CD4-positive, alpha-beta T cell treated with Interleukin-1 beta for 1 hour (primary cell): ENCODE data around the gene MAST4.

Source experiments
- DNase-seq, 2 donors: peaks; one replicate each; pipeline ENCODE4 v3.0.0-alpha.2; 2020 to 2022

MAST4 gene

DNA sequence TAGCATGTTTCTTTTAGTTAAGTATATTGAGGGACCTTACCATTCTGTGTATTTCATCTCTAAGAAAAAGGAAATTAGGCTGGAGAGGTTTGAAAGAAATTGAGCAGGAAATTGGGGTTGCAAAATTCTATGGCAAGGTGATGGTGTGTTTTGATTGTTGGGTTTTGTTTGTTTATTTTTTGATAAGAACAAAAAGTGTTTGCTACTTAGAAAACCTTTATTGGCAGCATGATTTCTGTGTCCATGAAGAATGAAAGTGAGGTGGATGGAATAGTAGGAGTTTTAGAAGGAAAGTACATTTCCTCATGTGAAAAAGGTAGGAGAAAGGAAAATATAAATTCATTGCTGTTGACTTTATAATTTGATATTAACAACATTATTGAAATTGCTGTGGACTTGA, 433.3 kb downstream of the MAST4 start:
- no peak for DNase-seq

DNA sequence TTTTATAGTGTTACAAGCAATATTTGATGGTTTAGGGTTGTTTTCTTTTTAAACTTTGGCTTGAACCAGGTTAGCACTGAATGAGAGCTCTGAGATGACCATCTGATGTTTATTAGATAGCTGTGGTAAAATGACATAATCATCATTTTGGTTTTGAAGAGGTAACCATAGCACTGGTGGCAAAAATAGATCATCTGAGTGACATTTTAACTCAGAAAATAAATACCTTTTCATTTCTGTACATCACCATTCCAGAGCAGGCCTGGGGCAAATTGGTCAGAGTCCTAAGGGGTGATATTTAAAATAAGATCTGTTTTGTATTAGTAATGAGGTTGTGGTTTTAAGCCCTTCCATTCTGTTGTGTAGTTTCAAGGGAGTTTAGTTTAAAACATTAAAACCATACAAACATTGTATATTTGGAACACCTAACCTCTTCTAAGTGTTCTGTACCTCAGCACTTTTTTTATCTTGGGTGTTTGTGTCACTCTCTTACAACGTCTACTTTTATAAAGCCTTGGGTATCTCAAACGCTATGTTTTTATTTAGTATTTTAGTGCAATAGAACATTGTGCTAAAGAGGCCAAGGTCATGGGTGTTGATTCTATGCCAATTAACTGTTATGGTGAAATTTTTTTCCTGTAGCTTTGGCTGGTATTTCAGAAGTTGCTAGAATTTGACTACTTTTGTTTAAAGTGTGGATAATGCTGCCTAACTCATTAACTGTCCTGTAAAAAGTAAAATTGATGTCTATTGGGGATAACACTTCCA, 434.3 kb downstream of the MAST4 start:
- no peak for DNase-seq

DNA sequence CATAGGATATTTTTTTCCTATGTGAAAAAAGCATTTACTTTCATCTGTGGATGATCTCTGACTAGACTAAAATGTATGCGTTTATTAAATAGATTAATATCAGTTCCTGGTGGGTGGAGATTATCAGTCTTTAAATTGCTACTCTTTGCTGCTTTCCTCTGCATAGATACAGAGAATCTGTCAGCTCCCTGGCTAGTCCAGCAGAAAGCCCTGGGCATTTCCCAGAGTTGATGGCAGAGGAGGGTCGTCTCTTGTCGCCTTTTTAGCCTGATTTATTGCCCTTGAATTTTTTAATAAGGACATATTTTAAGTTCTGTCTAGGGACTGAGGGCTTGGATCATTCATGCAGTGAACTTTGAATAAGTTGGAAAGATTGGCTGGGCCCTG, 434.9 kb downstream of the MAST4 start:
- no peak for DNase-seq

DNA sequence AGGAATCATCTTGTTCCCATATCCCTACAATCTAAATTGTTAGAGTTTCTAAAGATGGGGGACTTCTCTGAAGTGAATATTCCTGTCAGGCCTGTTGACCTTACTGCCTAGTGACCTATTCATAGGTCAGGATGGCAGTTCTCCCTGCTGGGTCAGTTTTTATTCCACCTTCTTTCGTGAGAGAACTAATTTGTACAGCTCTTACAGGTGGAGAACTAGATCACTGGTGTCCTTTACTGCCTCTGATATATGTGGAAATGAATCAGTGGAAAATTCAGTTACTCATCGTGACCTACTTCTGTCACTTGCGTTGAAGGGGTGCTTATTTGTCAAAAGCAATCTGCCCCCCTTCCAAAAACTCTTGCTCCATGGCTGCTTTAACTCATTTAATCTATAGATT, 435.5 kb downstream of the MAST4 start:
- DNase-seq: no peak

DNA sequence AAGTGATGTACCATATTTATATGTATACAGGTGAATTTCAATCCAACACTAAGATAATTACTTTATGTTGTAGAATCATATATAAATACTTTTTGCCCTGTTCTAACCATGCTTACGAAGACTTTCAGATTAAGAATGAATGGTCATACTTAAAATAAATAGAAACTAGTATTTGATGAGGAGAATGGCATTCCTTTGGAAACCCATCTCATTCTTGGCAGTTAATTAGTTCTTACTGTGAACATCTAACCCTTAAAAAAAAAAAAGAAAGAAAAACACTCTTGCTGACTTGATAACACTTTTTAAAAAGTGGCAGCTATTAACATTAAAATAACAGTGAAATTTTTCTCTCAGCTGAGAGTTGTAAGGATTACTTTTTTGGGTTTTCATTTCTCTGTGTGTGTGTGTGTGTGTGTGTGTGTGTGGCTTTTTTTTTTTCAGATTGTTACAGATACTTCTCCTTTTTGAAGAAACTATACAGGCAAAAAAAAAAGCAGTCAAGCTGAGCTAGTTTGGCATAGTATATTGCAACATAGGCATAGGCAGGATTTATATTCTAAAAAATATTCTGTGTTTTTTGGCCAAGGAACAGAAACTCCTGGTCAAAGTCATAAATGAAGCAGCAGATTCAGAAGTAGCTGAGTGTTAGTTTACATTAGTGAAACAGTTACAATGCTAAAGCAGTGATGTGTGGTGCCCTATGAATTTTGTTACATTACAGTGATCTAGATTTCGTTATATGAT, 436.9 kb downstream of the MAST4 start:
- no peak for DNase-seq

DNA sequence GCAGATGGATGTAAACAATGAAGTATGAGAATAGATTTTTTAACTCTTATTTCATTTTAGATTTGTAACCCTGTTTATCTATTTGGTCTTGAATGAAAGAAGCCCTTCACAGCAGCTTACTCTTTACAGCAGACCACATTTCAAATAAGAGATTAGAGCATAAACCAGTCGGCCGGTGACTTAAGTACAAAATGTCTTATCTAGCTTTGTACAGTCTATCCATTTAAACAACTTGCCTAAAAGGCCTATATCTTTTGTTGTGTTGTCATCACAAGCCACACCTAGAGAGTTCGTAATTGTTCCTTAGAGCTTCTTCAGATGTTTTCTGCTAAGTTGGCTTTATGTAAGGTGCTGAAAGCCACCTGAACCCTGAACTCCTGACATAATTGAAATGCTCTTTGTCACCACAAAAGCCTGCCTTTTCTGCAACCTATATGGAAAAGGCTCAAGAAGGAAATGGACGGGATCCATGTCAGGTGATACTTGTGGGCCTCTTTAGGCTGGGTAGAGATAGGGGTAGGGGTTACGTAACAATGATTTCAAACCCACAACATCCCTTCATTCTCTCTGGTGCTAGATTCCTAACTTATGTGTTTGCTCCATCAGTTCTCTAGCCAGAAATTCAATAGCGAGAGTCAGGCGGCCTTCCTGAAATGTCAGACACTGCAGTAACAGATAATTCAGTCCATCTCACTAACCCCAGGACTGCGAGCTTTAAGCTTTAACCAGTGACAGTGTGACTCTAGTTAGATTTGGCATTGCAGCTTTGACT, 437.9 kb downstream of the MAST4 start:
- no peak for DNase-seq

DNA sequence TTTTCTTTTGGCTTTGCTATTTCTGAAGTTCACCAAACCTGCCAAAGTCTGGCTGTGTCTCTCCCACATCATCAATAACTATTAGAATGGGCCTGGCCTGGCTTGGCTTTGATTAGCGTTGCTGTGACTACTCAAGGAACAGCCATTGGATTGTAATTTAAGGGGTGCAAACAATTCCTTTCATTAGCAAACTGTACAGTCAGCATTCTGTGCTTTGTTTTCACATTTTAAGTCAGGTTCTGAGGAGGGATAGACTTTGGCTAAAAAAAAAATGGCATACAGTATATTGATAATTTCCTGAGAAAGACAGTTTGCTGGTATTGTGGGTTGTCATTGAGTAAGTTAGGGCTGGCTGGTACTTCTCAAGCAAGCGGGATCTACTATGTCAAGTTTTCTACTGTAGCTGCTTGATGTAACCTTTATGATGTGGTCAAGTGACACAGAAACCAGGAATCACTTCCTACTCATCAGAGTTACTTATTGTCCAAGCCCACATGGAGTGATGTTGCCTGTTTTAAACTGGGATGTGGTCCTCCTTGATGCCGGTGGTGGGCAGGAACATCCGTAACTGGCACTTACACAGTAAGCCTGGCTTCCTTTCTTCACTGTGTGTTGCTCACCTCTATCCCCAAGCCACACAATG, 439.0 kb downstream of the MAST4 start:
- no peak for DNase-seq

DNA sequence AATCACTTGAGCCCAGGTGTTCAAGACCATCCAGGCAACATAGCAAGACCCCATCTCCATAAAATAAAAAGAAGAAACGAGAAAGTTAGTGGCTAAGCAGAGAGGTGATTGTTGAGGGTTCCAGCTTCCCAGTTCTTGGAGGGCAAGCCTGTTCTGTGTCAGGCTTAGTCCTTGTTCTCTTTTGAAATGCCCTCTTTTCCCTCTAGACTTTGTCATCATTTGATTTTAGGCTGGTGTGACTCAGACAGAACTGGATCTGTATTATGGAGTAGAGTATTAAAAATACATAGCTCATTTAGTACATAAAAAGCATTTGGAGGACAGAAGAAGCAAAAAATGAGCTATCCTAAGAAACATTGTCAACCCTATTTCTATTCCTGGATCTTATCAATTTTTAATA, 441.0 kb downstream of the MAST4 start:
- no peak for DNase-seq

DNA sequence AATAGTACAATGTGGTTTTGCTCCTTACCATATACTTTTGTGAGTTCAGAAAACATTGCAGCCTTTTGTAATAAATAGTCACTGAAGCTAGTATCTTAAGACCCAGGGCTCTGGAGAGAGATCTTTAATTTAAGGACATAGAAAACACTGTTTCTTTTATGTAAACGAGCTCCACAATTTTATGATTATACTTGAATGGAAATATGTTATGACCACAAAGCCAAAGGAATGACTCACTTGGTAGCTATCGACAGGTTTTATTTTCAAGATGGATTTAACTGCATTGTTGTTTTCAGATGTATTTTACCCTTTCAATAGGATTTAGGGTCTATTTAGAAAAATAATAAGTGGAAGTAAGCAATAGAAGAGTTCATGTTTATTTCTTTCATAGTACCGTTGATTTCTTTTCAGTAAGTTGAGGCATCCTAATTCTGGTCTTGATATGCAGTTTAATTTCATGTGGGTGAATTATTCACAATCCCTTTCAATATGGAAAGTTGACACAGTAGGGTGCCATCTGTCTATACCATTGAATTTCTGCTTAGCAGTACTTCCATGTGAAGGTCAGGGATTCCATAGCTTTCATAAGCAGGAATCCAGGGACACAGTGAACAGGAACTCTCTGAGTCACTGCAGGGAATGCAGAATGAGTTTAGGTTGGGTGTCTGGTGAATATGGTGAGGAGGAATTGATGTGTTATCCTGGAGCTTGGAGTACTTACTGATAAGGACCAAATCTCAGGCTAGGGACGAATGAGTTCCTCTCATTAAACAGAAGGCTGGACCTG, 442.8 kb downstream of the MAST4 start:
- DNase-seq: no peak

DNA sequence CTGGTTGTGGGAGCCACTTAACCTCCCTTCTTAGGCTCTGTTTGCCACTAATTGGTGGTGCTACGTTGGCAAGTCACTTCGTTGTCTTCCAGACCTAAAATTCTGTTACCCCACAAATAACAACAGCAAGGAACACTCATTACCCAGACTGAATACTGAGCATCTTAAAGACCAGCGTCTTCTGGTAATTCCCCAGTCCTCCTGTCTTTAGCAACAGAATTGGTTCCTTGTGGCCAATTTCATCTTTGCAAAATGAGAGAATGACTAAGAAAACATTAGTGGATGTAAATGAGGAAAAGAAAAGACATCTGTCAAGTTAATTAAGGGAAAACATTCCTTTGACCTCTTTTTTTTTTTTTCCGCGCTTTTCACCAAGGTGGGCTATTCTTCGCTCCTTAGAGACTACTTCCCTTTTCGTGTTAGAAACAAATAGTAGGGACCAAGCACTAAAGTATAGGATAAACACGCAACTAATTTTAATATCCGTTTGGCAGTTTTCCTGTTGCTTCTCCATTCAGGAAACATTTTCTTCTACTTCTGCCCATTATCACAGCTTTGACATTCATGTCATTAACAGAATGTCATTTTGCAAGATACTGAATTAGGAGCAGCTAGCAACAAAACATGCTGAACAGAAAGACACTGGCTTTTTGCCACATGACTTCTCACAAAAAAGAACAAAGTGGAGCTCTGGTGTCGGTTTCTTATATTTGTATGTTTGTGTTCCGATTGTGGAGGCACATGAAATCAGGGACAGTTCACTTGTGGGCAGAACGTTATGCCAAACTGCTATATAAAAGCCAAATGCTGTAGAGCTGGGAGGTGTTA, 446.2 kb downstream of the MAST4 start:
- no peak for DNase-seq

DNA sequence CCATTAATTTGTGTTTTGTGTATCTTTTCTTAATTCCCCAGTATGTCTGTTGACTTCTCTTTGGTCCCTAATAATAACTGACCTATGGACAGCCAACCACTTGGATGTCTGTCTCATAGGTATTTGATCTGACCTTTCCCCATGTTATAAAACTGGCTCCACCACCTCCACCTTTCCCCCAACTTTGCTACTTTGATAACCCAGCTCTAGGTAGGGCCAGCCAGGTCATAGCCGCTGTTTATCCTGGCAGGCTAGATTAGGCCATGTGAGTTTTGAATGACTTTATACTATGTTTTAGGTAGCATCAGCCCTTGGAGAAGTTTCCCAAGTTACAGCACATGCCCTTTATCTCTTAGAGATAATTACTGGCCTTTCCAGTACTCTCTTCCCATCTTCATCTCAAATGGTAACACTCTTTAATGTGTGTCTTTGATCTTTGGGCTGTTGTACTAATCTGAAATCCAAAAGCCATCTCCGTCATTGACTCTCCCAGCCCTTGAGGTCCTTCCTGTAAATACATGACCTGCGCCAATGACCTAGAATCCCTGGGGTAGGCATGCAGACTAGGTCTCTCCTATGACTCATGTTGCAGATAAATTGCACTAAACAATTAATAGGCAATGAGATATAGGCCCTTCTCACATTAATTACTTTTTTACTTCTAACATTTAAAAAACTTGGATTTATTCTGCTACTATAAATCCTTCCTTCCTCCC, 447.8 kb downstream of the MAST4 start:
- no peak for DNase-seq

DNA sequence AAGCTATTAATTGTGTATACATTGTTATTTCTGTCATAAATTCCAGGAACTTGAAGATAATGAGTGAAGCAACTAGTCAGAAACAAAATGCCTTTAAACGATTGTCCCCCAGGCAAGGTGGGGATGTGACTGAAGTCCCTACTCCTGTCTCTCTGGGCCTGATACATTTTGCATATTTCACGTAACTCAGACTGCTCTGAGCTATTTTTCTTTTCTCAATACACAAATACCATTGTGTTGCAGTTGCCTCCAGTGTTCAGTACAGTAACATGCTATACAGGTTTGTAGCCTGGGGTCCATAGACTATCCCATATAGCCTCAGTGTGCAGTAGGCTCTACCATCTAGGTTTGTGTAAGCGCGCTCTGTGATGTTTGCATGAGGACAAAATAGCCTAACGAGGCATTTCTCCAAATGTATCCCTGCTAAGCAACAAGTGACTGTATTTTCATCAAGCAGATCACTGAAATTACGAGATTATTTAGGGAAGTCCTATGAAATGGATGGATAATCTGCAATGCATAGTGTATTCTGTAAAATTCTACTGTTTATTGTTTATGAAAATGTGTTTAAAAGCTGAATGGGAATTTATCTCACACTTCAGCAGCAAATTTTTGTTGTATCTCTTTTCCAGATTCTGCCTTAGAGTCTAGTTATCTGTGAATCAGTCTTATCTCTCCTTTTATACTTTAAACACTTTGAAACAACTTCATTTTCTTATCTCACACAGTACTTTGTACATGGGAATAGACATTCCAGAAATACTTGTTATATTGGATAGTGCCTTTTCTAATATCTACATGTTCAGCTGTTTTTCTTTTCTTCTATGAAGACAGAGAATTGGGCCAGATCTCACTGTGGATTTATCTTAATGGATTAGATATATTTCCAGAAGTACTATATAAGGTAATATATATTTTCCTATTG, 449.9 kb downstream of the MAST4 start:
- no peak for DNase-seq

DNA sequence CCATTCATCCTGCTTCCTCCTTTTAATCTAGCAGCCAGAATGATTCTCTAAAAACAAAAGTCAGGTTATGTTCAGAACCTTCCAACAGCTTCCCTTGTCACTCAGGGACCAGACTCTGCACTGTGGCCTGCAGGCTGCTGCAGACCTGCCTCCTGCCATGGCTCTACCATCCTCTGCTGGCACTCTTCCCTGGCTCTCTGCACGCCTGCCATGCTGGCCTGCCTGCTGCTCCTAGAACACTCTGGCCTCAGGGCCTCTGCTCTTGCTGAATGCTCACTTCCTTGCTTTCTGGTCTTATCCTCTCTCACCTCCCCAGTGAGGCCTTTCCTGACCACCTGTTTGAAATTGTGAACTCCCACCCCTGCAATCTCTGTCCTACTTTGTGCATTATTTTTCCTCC, 451.0 kb downstream of the MAST4 start:
- no peak for DNase-seq

DNA sequence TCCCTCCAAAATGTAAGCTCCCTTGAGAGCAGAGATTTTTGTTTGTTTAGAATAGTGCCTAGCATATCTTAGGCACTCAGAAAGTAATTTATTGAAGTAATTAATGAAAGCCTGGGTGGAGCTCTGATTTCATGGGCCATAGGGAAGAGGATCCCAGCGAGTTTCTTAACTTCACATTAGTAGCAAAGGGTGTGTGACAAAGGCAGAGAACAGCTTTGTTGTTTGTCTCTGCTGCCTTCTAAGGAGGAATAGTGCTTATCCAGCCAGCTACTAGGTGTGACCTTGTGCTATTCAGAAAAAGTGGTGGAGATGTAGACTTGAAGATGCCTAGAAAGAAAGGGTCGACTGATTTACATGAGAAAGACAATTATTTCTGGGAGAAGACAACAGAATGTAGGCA, 451.4 kb downstream of the MAST4 start:
- DNase-seq: no peak

DNA sequence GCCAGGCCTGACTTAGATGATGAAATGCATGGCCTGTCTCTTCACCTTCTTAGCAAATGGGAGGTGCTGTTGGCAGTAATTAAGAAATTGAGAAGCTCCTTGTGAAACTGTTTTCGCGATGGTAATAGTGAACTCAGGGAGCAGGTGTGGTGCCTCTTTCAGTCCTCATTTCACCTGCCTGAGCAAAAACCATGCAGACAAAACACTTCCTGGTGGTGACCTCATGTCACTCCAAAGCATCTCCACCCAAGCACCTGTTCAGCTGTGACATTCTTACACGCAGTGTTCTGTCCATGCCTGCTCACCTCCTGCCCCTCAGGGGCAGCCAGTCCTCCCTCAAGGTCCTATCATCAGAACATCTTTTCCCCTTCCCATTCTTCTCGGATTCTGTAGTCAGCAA, 453.9 kb downstream of the MAST4 start:
- no peak for DNase-seq

DNA sequence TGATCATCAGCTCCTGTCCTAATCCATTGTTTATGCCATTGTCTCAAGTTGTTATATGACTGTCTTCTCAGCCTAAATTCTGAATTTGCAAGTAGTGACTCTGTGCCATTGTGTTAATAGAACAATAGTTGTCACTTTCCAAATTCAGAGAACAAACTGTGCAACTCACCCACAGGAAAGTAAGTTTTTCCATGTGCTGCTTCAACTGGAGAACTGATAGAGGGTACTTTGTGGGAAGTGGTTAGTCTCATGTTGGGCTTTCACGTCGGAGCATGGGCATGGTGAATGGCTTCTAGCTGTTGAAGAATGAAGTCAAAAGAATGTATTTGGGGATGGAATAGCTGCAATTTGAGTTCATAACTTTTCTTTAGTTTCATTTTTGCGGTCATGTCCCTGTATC, 454.4 kb downstream of the MAST4 start:
- no peak for DNase-seq

DNA sequence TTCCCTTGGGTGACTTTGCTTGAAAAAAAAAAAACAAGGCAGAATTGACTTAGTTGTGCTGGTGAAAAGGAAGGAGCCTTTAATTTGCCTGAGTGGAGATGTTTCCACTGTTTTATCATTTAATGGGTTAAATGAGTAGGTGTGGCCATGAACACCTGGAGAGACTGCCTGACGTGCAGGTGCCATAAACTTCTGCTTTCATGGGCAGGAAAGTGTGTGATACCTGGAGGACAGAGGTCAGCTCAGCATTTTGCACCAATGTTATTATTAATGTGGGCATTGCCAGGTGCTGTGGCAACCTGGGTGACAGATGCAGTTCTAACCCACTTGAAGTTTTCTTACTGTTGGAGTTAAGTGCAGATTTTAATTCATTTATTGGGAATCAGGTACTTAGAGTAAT, 455.0 kb downstream of the MAST4 start:
- DNase-seq: no peak

DNA sequence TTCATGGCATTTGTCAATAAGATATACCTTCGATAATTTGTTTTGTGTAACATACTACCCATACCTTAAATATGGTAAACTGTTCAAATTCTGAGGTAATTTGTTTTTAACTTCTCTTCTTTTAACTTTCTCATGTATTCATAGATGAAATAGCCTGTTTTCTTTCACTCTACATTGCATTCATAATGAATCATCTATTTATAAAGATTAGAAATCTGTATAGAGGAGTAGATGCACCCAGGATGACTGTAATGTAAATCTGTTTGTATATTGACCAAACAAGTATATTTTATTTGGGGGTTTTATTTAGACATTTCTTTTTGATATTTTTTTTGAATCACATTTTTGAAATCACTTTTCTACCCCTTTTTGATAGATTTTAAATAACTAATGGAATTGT, 455.8 kb downstream of the MAST4 start:
- no peak for DNase-seq

DNA sequence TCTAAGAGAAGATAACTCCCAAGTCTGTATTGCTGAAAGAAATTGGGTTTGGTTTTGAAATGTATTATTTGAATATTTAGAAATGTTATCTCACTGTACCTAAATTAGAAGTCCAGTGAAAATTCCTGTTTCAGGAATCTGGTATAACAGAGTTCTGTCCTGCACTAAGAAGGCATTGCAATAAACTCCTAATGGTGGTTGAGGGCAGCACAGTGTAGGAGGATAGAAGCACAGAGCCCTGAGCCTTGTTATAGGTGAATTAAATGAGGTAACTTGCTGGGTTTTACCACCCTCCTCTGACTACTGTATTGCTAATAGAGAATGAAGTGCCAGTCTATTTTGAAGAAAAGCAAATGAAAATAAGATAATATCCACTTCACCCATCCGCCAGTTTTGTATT, 457.0 kb downstream of the MAST4 start:
- no peak for DNase-seq
